Measurements from ENCODE around the gene LGALS14.

LGALS14 gene

DNA sequence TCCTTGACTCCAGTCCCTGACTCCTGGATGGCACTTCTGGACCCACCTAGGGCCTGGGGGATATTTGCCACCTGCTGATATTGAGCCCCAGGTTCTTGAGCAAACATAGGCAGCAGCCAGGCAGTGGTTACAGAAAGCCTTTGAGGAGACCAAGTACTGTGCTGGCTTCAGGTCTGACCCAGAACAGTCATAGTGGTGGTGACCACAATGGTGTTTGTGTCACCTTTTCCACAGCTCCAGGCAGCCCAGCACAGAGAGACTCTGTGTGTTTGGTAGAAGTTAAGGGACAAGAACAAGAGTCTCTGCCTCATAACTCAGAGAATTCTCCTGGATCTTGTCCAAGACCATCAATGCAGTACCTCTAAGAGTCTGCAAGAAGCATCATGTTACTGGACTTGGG lies 48.1 kb downstream of the LGALS14 start:
- DNase-seq = no peak

DNA sequence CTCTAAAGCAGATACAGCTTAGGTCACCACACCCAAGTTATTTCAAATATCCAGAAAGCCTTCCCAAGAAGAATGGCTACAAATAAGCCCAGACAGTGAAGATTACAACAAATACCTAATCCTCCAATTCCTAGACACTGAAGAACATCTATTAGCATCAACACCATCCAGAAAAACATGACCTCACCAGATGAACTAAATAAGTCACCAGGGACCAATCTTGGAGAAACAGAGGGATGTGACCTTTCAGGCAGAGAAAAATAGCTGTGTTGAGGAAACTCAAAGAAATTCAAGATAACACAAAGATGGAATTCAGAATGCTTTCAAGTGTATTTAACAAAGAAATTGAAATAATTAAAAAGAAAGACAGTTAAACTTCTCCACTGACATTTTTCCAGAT lies 48.5 kb downstream of the LGALS14 start:
- DNase-seq = no peak

DNA sequence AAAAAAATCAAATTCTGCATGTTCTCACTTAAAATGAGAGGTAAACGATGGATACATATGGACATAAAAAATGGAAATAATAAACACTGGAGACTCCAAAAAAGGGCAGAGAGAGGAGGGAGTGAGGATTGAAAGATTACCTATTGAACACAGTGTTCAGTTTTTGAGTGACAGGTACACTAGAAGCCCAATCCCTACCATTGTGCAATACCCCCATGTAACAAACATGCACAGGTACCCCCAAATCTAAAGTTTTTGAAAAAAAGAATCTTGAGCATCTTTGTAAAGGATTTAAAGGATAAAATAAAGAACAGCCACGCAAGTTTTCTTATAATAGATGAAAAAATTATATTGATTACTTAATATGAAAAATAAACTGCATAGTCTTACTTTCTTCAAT lies 50.3 kb downstream of the LGALS14 start:
- DNase-seq = no peak

DNA sequence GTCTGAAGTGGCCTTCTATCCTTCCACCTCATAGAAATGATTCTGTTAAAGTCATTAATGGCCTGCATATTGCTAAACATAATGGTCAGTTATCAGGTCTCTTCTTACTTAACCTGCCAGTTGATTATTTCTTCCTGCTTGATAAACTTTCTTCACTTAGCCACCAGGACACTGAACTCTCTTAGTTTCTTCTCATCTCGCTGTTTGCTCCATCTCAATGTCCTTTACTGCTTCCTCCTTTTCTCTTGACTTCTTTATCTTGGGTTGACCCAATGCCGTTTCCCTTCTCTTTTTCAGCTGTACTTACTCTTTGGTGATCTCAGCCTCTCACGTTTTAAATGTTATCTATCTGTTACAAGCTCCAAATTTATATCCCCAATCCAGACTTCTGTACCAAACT lies 50.7 kb downstream of the LGALS14 start:
- no peak for DNase-seq

Data from cerebellar nuclear complex (tissue), 1 donor.